Stimulated activated CD8-positive, alpha-beta memory T cell treated with anti-CD3 and anti-CD28 coated beads, Interleukin-7, amount 100 ng/mL, for 24 hours (primary cell): ENCODE results near the gene PPARG.

Experiments
- DNase-seq: peaks from one replicate; pipeline ENCODE4 v3.0.0-alpha.2; 2020; ENCODE audit warnings: low read depth

Gene PPARG

DNA sequence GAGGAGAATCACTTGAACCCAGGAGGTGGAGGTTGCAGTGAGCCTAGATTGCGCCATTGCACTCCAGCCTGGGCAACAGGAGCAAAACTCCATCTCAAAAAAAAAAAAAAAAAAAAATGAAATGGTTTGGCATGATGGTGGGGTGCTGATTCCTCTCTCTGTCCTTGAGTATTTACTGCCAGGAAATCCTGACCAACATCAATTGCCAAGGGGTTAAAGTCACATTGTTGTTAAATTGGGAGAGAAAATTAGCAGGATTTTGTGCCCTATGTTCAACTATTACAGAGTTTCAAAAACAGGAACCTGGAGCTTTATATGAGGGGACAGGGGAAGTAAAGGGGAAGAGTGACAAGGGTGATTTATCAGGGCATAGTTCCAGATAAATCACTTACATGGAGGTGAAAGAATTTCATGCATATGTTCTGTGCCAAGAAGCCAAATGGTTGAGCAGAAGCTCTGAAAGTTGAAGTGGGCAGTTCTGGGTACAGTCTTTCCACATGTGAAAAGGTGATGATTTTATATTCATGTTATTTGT lies 124.9 kb downstream of the PPARG start:
- DNase-seq: no peak

DNA sequence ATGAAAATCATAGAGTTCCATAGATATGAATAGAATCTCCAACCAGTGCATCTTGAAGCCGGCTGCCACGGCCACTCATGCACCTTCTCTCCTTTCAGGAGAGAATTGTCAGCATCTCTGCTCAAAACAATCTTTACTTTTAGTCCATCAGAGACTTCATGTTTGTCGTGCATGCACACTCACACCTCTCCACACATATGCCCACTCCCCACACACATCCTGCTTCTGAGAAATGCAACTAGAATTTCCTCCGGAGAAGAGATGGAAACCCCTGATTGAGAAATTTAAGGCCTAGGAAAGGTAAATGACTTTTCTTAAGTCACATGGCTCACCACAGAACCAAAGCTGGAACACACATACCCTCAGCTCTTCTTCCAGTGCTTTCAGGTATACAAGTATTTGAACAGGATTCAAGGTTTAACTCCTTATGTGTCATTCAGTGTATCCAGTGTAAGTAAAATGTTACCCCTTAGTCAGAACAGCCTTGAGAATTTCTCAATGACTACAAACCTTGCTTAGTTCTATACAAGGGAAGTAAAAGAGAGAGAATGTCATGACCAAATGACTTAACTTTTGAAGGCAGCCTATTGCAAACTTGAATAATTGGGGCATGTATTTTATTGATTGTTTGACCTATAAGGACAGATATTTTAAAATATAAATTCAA lies 126.3 kb downstream of the PPARG start:
- DNase-seq: no peak

DNA sequence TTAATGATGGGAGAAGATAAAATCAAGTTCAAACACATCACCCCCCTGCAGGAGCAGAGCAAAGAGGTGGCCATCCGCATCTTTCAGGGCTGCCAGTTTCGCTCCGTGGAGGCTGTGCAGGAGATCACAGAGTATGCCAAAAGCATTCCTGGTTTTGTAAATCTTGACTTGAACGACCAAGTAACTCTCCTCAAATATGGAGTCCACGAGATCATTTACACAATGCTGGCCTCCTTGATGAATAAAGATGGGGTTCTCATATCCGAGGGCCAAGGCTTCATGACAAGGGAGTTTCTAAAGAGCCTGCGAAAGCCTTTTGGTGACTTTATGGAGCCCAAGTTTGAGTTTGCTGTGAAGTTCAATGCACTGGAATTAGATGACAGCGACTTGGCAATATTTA lies 127.9 kb downstream of the PPARG start:
- DNase-seq: no peak

DNA sequence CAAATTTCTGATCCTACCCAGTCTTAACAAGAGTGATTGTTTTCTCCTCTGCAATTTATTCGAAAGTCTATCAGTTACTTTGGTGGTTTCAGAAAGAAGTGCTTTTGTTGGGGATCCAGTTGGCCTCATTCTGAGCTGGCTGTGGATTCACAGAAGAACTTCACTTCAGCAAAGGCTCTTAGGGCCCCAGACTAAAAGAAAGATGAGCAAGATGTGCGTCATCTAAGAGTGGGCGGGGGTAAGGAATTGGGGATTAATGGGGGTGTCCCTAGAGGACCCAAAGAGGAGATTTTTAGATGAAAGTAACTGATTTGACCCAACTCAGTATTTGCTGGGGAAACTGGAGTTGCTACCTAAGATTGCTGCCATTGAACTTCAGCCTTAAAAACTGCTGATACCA lies 131.5 kb downstream of the PPARG start:
- DNase-seq: no peak

DNA sequence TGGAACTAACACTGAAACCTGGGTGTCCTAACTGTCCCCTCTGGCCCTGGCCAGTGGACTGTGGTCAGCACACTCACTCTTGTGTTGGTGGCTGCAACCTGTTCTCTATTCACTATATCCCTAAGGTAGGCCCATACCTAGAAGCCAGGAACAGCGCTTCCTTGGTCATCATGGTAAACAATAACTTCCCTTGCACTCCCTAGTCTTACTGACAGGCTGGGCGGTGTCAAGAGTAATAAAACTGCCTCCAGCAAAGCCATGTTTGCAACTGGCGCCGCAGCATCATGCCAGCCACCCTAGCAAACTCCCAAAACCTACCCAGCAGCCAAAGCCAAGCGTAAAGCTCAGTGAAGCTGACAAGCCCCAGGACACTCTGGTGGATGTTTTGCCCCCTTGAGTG lies 132.3 kb downstream of the PPARG start:
- DNase-seq: no peak

DNA sequence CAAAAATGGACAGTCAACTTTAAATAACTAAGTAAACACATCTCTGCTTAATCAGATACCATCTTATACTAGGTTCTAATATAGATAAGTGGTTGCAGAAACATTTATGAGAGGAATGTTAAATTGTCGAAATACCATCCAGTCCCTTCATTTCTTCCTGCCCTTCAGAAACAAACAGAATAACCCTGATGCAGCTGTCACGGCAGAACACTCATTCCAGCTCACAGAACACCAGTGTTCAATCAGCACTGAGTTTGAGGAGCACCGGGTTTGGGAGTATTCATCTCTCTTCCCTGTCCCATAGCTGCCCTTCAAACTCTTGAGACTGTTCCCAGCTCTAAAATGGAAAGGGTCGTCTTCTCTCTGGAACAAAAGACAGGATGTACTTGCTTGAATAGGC lies 134.3 kb downstream of the PPARG start:
- no peak for DNase-seq

DNA sequence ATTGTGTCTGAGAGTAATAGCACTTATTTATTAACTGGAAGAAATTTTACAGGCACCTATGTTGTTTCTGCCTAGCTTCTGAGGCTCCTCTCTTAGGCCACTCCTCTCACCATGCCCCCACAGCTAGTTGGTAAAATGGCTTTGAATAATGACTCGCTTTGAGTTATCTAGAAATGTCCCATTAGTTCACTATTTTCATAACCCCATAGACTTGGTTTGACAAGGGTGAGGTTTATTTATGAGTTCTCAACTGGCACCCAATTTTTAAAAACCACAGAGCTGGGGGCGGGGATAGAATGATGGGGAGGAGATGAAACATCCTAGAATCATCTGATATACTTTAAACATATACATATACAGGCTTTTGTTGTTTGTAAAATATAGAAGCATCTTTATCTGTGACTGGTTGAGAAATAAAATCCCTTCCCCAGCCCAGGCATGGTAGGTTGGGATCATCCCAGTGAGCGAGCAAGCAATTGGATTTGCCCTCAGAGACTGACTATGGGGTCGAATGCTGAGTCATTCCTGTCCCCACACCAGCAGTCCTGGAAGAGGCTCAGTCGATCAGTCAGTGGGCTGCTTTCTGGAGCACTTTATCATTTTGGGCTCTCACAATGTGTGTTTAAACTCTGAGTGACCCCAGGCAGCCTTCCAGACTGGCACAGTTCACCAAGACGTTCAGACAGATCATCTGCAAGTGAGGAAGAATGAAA lies 135.2 kb downstream of the PPARG start:
- DNase-seq: no peak

DNA sequence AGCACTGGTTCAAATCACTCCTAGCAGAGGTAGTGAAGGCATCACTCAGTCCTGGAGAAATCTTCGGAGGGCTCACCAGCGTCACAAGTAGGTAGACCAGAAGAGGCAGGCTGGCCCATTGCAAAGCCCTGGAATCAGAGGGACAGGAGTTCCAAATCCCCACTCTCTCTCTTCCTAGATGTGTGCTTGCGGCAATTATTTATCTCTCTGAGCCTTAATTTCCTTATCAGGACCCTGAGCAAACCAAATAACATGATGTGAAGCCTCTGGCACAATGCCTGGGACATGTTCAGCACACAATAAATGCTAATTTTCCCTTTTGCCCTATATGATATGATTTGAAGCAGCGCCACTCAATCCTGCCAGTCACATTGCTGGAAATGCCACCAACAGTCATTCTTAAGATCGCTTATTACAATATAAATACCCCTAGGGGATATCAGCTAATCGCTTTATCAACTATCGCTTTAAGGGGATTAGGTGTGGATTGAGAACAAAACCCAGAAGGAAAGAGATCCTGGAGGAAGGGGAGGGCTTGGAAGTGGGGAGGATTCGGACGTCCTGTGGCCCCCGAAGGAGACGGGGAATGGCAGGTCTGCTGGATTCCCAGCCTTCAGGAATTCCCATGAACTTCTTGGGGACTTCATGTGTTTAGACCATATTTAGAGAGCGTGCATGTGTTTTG lies 135.9 kb downstream of the PPARG start:
- DNase-seq: no peak

DNA sequence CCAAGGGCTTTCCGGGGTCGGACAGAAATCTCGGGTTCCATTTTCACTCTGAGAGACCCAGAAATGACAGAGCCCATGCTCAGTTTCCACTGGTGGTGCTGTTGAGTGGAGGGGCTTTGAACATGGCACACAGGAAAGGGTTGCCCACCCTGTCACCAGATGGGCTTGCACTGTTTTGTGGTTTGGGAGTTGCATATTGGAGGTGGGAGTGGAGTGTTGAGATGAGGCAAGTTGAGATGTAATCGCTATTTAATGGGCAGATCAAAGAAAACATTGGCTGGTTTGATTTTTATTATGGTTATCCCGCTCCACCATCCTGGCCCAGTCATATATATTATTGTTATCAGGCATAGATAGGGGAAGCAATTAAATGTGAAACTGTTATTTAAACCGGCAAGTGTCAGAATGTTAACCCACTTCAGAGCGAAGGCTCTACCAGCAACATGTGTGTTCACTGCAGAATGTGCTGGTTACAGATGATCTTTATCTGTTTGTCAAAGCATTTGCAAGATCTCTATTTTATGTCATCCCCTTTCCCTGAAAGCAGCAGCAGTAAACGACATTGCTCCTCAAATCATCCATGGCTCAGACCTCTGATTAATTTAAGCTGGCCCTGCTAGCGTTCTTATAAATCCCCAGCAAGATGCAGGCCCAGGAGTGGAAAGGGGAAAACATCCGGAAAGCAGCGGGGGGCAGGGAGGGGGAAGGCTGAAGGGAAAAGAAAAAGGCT lies 137.1 kb downstream of the PPARG start:
- no peak for DNase-seq

DNA sequence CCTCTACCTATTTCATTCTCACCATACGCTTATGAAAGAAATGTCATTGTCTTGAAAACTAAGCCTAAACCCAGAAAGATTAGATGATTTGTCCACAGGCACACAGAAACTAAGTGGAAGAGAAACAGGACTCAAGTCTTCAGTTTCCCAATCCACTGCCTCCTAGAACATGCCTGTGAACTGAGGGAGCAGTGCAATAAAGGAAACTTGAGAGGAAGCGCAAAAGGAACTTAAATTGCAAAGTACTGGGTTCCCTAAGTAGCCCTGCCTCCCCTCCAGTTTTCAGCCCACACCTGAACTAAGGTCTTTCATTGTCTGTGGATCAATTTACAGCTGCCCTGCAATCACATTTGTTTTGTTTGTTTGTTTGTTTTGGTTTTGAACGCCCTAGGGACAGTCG lies 138.7 kb downstream of the PPARG start:
- DNase-seq: no peak

DNA sequence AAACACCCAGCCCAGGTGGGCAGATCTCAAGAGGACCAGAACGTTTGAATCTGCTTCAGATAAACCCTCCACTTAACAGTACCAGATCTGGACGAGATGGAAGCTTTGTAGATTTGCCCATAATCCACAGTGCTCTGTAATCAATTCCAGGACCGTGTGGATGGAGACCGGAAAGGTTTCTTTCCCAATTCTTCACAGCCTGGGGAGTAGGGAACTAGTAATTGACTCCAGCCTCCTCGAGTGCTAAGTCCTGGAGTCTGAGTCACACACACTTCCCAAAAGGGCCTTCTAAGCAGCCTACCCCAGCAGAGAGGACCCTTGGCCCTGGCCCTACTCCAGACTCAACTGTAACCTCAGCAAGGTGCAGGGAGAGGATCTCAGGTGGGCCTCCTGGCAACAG lies 139.3 kb downstream of the PPARG start:
- DNase-seq: no peak

DNA sequence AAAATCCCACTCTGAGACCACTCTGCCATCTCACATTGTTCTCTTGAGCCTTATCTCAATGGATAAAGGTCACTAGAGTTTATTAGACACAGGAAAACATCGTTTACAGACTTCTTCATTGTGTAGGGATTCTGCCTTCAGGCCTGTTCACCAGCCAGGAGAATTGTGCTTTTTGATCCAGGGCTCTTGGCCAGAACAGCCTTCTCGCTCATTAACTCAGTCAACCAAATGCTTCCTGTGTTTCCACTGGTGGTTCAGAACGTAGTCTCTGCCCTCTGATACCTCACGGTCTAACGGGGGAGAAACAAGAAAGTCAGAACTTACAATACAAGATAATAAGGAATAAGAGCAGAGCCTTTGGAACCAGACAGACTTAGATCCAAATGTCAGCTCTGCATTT lies 141.2 kb downstream of the PPARG start:
- DNase-seq: no peak

DNA sequence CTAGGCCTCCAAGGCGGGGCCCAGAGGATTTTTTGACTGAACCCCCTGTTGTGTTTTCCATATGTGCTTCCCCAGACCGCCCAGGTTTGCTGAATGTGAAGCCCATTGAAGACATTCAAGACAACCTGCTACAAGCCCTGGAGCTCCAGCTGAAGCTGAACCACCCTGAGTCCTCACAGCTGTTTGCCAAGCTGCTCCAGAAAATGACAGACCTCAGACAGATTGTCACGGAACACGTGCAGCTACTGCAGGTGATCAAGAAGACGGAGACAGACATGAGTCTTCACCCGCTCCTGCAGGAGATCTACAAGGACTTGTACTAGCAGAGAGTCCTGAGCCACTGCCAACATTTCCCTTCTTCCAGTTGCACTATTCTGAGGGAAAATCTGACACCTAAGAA lies 145.0 kb downstream of the PPARG start:
- no peak for DNase-seq

DNA sequence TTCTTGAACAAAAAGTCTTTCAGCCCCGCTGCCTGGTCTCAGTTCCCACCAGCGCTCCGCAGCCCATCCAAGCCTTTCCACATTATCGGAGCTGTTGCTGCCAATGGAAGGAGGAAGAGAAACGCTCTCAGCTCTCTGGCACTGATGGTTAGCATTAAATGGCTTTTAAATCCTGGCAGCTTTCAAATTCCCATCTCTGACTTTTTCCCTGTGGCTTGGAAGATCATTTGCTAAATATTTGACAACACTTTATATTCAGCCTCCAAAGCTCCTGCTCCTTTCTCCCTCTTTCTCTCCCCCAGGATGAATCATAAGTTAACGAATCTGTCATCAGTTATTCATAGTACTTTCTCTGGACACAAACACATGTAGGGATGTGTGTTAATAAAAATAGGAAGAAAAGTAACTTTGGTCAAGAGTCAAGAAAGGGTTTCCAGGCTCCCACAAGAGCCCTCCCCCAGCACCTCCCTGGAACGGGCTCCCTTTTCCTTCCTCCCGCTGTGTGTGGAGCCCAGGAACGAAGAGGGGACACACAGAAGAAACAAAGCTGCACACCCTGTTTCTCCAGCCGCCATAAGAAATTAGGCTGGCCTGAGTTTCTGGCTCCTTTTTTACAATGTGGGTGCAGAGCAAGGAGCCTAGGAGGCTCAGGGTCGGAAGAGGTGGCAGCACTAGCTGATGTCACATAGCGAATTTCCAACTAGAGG lies 147.8 kb downstream of the PPARG start:
- no peak for DNase-seq

DNA sequence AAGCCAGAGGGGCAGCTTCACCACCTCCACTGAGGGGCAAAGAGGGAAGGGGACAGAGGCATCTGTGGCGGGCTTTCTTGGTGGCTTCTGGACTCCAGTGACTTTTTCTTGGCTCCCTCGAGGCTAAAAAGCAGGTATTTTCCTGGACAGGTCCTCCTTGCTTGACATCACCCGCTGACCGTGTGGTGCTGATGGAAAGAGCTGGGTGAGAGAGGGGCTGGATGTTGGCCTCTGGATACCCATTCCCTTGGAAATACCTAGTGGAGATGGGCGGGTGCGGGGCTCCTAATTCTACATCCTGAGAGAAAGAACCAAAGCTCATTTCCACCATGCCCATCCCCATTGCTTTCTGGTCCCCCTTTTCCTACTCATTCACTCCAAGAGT lies 148.3 kb downstream of the PPARG start:
- no peak for DNase-seq

DNA sequence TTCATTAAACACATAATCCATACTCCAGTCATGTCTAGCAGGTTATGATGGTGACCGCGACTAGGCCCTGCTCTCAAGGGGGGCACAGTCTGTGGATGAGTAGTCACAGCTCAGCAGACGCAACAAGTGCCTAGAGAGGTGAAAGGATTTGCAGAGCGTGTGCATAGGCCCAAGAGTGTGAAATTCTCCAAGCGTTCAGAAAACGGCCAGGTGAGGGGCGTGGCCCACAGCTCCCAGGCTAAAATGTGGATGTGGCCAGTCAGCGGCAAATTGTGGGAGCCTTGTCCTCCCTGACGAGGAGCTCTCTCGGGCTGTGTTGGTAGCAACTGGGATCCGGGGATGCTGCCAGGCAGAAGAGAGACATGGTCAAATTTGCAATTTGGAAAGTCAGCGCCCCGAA lies 149.0 kb downstream of the PPARG start:
- DNase-seq: no peak

DNA sequence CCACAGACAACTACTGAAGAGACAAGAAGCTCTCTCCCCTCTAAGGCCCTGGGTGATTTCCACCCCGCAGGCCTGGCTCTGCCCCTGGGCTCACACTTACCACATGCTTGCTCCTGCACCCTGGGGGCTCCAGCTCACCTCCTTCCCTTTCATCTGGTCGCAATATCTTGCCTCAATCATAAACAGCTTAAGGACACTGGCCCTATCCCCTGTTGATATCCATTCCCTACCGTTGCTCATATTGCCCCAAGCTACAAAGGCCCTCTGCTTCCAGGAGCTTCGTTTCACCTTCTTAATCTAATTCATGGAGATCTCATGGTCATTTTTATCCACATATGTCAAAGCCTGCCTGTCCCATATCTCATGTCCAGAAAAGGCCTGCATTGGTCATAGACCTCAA lies 149.4 kb downstream of the PPARG start:
- DNase-seq: no peak

DNA sequence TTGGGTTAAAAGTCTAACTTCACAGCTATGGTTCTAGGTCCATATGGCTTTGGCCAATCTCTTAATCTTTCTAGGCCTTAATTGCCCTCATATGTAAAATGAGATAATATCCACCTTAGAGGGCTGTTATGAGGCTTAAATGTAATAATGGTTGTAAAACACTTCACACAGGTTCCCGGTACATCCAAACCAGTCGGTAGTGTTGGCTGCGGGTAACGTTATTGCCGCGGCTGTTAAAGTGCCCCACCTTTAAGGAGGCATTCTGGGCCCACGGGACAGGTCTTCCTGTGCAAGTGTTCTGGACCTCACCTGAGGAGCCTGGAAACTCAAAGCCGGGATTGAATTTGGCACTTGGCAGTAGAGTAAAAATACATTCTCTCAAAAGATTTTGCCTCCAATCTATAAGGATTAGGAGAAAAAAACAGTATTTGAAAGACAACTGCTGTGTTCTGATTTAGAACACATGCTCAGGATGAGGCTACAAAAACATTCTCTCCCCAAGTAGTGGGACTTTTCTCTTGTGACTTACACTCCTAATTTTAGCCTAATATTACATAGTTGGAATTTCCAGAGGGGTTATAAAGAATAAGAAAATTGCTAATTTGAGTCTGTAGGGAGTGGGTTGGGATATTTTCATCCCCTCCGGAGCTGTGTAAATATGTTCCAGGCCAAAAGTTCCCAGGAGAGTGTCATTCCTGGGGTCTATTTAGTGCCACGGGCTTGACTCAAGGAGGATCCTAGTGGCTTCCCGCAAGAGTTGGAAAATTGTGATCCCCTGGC lies 150.5 kb downstream of the PPARG start:
- no peak for DNase-seq

DNA sequence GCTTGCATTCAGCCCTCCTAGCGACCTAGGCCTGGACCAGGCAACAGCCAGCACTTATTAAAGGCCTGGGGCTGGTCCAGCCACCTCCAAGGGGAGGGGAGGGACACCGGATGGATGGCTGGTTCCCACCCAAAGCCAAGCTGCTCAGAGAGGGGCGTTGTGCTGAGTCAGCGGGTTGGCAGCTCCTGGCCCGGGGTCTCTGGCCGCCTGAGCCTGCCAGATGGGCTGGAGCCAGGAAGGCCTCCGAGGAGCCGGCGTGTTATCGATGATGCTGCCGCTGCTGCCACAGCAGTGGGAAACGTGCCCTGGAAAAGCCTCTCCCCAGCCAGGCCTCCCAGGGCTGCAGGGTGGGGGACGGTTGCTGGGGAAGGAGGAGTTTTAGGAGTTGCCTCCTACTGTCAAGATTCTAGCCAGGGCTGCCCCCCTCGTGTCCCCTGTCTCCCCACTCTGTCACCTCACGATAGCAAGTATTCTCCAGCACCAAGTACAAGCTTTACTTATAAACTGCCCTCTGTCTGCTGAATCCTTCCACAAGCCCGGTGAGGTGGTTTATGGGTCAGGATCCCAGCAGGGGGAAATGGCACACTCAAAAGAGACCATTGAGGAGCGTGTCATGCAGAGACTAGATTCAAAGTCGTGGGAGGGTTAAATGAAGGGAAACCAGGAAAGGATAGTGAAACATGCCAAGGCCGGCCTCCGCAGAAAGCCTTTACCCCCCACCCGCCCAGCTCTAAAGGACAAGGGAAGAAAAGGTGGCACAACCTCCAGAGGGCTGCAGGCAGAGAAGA lies 152.3 kb downstream of the PPARG start:
- DNase-seq: no peak
